WI38 (cell line): ENCODE data around the gene RAB11FIP3.

Source experiments
- H3K4me3 ChIP-seq: 2 replicates; pipeline ENCODE4 v1.5.1; 2011; ENCODE audit warnings: low read depth, mild to moderate bottlenecking, control low read depth, low read length
- TF ChIP-seq, protein P1 (sequence below): IDR thresholded peaks from 2 replicates; pipeline ENCODE4 v1.5.1; 2012; ENCODE audit warnings: low read depth, mild to moderate bottlenecking, control low read depth, low read length

The RAB11FIP3 gene

DNA sequence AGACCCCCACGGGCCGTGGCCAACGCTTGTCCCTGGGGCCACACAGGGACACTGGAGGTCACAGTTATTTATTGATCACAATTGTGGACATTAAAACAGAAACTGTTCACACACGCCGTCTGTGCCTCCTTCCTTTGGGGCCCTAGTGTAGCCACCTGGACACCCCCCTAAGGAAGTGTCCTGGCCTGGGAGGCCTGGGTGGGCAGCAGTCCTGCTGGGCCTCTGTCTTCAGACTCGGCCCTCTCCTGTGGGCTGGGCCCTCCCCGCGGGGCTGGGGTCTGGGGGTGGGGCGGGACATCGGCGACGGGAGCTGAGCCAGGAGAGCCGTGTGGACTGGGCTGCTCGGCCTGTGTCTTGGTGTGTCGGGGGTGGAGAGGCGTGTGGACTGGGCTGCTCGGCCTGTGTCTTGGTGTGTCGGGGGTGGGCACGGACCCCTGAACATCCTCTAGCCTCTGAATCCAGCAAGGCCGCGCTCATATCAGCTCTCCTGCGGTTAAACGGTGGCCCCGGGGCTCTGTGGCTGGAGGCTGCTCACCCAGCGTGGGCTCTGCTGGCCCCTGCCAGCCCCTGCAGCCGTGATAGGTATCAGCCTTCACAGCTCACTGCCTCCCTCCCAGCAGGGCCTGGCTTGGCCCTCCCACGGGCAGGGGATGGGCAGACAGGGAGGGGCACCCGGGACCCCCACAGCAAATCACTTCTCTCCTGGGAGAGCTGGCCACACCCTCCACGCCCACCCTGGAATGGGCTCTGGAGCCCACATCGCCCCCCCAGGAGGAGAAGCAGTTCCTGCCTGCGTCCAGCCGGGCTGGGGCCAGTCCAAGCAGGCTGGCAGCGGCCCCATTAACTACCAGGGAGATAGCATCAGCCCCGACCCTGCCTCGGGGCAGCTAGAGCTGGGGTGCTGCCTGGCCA, 140.2 kb downstream of the RAB11FIP3 start:
- TF ChIP-seq, protein P1, sequence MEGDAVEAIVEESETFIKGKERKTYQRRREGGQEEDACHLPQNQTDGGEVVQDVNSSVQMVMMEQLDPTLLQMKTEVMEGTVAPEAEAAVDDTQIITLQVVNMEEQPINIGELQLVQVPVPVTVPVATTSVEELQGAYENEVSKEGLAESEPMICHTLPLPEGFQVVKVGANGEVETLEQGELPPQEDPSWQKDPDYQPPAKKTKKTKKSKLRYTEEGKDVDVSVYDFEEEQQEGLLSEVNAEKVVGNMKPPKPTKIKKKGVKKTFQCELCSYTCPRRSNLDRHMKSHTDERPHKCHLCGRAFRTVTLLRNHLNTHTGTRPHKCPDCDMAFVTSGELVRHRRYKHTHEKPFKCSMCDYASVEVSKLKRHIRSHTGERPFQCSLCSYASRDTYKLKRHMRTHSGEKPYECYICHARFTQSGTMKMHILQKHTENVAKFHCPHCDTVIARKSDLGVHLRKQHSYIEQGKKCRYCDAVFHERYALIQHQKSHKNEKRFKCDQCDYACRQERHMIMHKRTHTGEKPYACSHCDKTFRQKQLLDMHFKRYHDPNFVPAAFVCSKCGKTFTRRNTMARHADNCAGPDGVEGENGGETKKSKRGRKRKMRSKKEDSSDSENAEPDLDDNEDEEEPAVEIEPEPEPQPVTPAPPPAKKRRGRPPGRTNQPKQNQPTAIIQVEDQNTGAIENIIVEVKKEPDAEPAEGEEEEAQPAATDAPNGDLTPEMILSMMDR, result no peak
- H3K4me3 ChIP-seq, result no peak overlapping the region

DNA sequence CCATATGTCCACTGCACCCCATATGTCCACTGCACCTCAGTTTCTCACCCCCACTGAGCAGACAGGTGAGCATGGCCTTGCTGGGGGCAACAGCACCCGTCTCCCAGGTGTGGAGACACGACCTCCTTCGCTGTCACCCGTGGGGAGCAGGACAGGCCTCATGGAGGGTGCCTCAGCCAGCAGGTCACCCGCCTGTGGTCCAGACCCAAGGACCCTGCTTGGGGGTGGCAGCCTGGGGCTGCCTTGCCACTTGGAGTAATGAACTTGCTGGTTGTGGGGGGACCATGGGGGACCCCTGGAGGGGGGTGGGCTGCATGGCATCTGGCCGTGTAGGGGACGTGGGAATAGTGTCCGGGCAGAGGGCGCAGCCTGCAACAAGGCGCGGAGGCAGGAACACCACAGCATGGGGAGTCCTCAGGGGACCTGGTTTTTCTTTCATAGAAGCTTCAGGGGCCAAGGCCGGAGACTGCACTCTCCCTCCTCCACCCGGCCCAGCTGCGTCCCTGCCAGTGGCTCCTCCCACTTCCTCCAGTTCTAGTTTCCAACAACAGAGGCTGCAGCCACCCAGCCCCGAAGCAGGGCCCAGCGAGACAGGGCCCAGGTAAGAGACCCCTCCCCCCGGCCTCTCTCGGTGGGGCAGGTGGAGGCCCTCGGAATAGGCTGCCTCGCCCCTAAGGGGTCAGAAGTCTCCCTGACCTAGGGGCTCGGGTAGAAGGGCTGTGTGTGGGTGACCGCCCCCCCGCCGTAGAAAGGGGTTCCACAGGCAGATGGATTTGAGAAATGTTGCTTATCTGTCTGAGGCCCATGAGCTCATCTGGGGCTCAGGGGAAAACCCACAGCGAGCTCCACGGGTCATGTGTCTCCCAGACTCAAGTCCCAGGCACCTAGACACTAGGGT, 141.3 kb downstream of the RAB11FIP3 start, which contains the start of gene NHLRC4:
Gene NHLRC4 (plus strand): TSS at position 531 of the 898 bp plus-strand sequence. CDS start 1,043 bp downstream, outside the sequence.
- TF ChIP-seq, protein P1, result no peak
- H3K4me3 ChIP-seq, result peak within 1 kb of the TSS; percentile 18; the same call in 1 of the 2 replicates

DNA sequence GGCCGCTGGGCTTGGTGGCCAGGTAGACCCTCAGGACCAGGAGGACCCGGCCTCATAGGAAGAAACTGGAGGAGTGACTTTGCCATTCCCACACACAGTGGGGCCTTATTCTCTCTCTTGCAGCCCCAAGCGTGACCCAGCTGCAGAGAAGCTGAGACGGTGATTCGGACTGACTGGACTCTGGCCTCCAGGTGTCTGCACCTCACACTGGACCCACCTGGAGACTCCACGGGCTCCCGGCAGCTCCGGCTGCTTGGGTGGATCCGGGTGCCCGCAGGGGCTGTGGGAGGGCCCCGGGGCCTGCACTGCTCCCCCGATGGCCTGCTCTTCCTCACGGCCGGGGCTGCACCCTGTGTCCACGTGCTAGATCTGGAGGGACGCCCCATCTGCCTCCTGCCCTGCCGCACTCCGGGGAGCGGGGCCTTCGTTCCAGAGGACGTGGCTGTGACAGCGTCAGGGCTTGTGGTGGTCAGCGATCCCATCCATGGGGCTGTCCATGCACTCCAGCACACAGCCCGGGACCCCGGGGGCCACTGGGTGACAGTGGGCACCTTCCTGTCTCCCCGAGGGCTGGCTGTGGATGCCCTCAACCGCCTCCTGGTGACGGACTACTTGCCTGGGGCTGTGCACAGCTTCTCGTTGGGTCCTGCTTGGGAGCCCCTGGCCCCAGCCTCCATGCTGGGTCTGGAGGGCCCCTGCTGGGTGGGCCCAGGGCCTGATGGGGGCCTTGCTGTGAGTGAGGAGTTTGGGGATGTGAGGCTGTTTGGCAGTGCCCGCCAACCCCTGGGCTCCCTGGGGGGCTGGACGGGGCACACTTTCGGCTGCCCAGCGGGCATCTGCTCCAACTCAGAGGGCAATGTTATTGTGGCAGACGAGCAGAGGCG, 142.2 kb downstream of the RAB11FIP3 start:
- no peak overlapping the region for H3K4me3 ChIP-seq
- TF ChIP-seq, protein P1, result no peak

DNA sequence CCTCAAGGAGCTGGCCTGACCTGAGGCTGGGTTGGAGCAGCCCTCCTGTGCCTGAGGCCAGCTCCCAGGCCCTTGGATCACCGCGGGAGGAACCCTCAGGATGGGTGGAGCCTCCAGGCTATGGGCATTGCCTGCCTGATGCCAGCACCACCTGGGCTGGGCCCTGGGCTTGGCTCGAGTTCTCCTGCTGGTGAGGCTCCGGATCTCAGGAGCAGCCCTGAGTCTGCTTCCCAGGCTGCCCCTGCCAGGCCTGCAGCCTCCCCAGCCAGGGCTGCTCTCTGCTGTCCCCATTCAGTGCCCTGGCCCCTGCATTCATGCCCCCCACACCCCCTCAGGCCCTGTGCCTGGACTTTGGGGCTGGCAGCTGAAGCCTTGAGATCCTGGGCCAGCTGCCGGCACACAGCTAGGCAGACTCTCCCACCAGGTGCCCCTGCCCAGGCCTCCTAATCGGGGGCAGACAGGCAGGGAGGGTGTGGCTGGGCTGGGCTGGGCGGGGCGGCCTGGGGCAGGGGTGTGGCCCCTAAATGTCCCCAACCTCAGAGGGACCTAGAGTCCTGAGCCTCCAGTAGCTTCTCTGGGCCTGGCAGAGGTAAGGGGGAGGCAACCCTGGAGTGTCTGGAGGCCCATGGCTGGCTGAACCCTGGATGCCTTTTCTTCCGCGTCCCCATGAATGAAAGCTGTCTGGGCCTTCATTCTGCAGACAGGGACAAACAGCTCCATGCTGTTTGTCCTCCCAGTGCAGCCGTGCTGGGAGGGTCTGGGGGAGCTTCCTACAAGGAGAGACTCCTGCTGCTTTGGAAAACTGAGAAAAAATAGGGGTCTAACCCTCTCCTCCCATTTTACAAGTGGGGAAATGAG, 143.2 kb downstream of the RAB11FIP3 start:
- H3K4me3 ChIP-seq, result peak overlapping the region; percentile 57
- TF ChIP-seq, protein P1, result no peak

DNA sequence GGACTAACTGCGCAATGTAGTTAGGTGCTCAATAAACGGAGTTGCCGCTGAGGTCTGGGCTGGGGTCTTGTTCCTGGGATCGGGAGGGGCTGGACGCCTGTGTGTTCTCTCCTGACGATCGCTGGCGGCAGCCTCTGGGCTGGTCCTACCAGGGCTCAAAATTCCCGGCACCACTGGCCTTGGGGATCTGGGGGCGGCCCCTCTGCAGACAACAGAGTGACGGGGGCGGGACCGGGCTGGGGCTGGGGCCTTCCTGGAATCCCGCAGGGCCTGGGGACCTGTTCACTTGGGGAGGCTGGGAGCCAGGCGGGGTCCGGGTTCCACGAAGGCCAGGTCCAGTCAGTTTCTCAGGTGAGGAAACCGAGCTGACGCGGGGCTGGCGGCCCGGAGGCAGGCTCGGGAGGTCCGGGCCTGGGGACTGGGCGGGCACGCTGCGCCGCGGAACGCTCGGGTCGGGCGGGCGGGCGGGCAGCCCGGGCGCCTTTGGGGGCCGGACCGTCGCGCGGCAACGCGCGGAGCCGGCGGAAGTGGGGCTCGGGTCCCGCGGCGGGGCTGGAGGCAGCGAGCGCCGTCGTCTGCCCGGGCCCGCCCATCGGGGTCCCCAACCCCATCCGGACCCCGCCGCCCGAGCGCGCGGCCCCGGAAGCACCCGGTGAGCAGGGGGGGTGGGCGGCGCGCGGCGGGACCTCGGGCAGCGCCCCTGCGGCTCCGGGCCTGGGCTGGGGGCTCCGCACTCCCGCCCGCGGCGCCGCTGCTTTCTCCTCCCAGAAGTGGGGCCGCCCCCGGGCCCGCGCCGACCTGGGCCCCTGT, 144.2 kb downstream of the RAB11FIP3 start, which contains the start of gene PIGQ:
Gene PIGQ (plus strand): TSS at position 524 of the 810 bp plus-strand sequence. CDS start 4,107 bp downstream, outside the sequence.
- TF ChIP-seq, protein P1, result no peak

More for the DNA sequence above, 144.2 kb downstream of the RAB11FIP3 start, which contains the start of gene PIGQ:
- H3K4me3 ChIP-seq, result peak within 1 kb of the TSS; percentile 89
